Fibroblast of lung (primary cell): ENCODE measurements around the gene CCR7.

Experiments used
- CTCF ChIP-seq, 2 donors: IDR thresholded peaks in 1 of 2; conservative IDR thresholded peaks in 1 of 2; 1 replicate in 1 of 2; 2 replicates in 1 of 2; pipeline ENCODE4 v1.5.1; 2011 to 2012; ENCODE audit warnings: low read length in 2 of 2, control low read depth in 1 of 2, inconsistent platforms in 1 of 2, low read depth in 1 of 2, mild to moderate bottlenecking in 1 of 2
- EZH2 ChIP-seq: IDR thresholded peaks from 2 replicates; pipeline ENCODE4 v1.5.1; 2012; ENCODE audit warnings: low read length, control low read depth, mild to moderate bottlenecking; ENCODE audit errors: missing control alignments

GRCh38 chr17:40559954-40560591, 5.2 kb downstream of the CCR7 start:
- TF ChIP-seq CTCF (conservative IDR thresholded peaks at IDR 0.05 in 1 of 2, IDR thresholded peaks at IDR 0.05 in 1 of 2; ENCODE audit: low read depth in 1 of 2, low read length in 2 of 2) (peak; percentile 98 to 100), EZH2 (no peak)
